SIG-M5 treated with dmso at 0.1 percent for 504 hours (cell line): ENCODE results near the gene NKAIN2.

Source experiments
- DNase-seq: peaks from one replicate; lab custom pipeline; 2025; ENCODE audit not compliant: unreplicated experiment; lab: John Stamatoyannopoulos, UW

NKAIN2 gene

GRCh38 chr6:124022641-124023040 lies 219.0 kb downstream of the NKAIN2 start:
- DNase-seq, result no peak

- DNase-seq, result no peak
Observed at GRCh38 chr6:124026694-124027093, 223.0 kb downstream of the NKAIN2 start.

- no peak for DNase-seq
Observed at GRCh38 chr6:124027392-124027791, 223.7 kb downstream of the NKAIN2 start.

GRCh38 chr6:124028117-124028516 lies 224.5 kb downstream of the NKAIN2 start:
- DNase-seq, result no peak

GRCh38 chr6:124029567-124029966 lies 225.9 kb downstream of the NKAIN2 start:
- DNase-seq, result no peak

GRCh38 chr6:124033501-124033900 lies 229.8 kb downstream of the NKAIN2 start:
- no peak for DNase-seq

GRCh38 chr6:124036384-124036783 lies 232.7 kb downstream of the NKAIN2 start:
- DNase-seq, result no peak

- no peak for DNase-seq
Observed at GRCh38 chr6:124040655-124041054, 237.0 kb downstream of the NKAIN2 start.

- no peak for DNase-seq
Observed at GRCh38 chr6:124052120-124052519, 248.5 kb downstream of the NKAIN2 start.

GRCh38 chr6:124053315-124053714 lies 249.7 kb downstream of the NKAIN2 start:
- no peak for DNase-seq

GRCh38 chr6:124054034-124054433 lies 250.4 kb downstream of the NKAIN2 start:
- DNase-seq, result no peak

- DNase-seq, result no peak
Observed at GRCh38 chr6:124055395-124055794, 251.7 kb downstream of the NKAIN2 start.

- DNase-seq, result no peak
Observed at GRCh38 chr6:124055963-124056362, 252.3 kb downstream of the NKAIN2 start.

- DNase-seq, result no peak
Observed at GRCh38 chr6:124056407-124057334, 253.0 kb downstream of the NKAIN2 start.

GRCh38 chr6:124057461-124057860 lies 253.8 kb downstream of the NKAIN2 start:
- DNase-seq, result no peak

GRCh38 chr6:124064317-124065113 lies 260.9 kb downstream of the NKAIN2 start:
- DNase-seq, result no peak

- DNase-seq, result no peak
Observed at GRCh38 chr6:124066269-124066668, 262.6 kb downstream of the NKAIN2 start.

GRCh38 chr6:124066946-124067552 lies 263.4 kb downstream of the NKAIN2 start:
- DNase-seq, result no peak

GRCh38 chr6:124069230-124069950 lies 265.7 kb downstream of the NKAIN2 start:
- no peak for DNase-seq

GRCh38 chr6:124073021-124073420 lies 269.4 kb downstream of the NKAIN2 start:
- DNase-seq, result no peak
